GM18909 (cell line): Measurements from ENCODE around the gene ARID1A.

Source experiments
- ATAC-seq: cut with Tn5 transposase; IDR thresholded peaks from one replicate; pipeline ENCODE4 v1.9.1; 2021; ENCODE audit warnings: mild to moderate bottlenecking; ENCODE audit not compliant: unreplicated experiment, poor library complexity

Gene ARID1A

GRCh38 chr1:26752519-26752918, 56.7 kb downstream of the ARID1A start:
- no peak for ATAC-seq

DNA sequence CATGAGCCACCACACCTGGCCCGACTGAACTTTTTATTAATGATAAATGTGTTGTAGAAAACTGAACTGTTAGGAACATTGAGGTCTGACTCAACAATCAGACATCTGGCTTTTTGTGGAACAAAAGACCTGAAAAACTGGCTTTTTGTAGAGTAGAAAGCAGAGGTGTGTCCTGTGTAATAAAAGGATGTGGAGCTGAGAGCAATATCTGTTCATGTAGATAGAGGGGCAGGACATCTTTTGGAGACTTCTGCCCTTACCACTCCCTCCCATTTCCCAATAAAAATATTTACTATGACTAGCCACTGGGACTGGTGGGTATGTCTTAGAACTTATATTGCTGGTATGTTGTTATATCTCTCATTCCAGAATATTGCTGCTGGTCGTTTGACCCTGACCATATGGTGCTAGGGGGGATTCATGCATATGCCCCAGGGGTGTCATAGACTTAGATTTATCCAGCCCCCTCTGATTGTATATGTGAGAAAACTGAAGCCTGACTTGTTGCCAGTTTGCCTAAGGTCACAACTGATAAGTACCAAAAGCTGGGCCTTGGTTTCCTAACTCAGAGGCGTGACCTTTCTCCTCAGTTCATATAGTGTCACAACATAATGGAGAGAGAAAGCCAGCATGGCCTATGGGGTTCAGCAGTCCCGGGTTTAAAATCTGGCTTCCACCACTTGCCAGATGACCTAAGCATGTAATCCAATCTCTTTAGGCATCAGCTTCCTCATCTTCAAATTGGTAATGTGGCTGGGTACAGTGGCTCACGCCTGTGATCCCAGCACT, 58.5 kb downstream of the ARID1A start:
- ATAC-seq, result no peak

GRCh38 chr1:26758358-26758757, 62.5 kb downstream of the ARID1A start:
- no peak for ATAC-seq

DNA sequence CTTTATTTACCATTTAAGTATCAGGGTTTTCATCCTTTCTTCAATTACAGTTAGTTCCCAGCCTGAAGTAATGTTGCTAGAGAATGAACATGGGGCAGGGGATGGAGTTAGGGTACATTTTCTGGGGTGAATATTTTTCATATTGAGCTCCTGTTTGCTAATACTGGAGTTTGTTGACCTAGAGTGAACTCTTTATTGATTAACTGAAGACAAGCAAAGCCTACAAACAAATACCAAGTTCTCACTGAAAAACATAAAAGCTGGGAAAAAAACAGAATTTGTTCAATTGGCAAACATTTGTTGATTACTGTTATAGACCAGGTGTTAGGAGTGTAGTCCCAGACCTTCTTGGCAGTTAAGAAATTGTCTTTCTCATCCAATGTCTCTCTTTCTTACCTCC, 63.7 kb downstream of the ARID1A start:
- no peak for ATAC-seq

GRCh38 chr1:26761217-26761616, 65.4 kb downstream of the ARID1A start:
- ATAC-seq, result no peak

DNA sequence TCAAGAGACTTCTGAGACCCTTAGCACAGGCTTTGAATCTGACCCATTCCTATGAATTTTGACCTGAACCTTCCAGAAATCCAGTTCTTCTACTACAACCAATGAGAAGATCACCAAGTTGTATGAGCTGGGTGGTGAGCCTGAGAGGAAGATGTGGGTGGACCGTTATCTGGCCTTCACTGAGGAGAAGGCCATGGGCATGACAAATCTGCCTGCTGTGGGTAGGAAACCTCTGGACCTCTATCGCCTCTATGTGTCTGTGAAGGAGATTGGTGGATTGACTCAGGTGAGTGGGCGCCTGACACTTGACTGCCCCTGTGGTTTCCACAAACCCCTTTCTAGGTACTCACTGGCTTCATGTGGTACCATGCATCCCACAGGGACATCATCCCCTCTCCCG, 71.9 kb downstream of the ARID1A start:
- no peak for ATAC-seq

GRCh38 chr1:26768755-26769154, 72.9 kb downstream of the ARID1A start:
- ATAC-seq, result no peak

GRCh38 chr1:26771285-26771642, 75.4 kb downstream of the ARID1A start:
- no peak for ATAC-seq

DNA sequence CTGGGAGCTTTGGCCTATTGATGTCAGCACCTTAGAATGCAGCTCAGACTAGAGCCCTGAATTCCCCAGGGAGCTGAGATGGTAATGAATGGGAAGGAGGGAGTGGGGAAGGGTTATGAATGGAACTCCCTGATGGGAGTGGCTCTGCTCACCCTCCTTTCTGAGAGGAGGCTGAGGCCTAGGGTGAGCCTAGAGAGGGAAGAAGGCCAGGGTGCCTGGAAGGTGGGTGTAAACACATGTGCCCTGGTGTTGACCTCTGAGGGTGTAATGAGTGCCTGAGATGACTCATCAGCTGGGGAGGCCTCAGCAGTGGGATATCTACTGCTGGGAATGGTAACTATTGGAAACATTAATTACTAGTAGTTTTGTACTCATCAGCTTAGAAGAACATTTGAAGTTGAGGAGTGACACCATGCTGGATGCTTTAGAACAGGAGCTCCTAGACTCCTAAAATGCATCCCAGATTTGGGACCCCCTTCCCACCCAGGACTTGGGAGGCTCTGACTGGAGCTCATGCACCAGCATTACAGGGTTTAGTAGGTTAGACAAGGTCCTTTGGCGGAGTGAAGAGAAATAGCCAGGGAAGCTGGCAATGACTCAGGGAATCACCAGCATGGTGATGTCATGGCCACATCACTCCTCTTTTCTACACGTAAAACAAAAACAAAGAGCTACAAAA, 76.0 kb downstream of the ARID1A start:
- ATAC-seq, result no peak

DNA sequence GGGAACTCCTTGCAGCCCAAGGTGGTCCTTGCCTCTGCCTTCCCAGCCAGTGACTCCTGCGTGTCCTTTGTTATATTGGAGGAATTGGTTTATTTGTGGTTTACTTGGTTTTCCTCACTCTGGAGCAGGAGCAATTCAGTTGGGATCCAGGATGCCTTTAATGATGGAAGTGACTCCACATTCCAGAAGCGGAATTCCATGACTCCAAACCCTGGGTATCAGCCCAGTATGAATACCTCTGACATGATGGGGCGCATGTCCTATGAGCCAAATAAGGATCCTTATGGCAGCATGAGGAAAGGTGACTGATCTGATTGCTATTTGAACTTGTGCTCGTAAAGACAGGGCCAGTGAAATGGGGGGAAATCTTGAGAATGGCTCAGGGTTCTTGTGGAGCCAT, 76.9 kb downstream of the ARID1A start:
- no peak for ATAC-seq

DNA sequence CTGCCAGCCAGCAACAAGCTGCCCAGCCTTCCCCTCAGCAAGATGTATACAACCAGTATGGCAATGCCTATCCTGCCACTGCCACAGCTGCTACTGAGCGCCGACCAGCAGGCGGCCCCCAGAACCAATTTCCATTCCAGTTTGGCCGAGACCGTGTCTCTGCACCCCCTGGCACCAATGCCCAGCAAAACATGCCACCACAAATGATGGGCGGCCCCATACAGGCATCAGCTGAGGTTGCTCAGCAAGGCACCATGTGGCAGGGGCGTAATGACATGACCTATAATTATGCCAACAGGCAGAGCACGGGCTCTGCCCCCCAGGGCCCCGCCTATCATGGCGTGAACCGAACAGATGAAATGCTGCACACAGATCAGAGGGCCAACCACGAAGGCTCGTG, 78.6 kb downstream of the ARID1A start:
- ATAC-seq, result no peak

GRCh38 chr1:26775666-26776065, 79.9 kb downstream of the ARID1A start:
- ATAC-seq, result no peak

DNA sequence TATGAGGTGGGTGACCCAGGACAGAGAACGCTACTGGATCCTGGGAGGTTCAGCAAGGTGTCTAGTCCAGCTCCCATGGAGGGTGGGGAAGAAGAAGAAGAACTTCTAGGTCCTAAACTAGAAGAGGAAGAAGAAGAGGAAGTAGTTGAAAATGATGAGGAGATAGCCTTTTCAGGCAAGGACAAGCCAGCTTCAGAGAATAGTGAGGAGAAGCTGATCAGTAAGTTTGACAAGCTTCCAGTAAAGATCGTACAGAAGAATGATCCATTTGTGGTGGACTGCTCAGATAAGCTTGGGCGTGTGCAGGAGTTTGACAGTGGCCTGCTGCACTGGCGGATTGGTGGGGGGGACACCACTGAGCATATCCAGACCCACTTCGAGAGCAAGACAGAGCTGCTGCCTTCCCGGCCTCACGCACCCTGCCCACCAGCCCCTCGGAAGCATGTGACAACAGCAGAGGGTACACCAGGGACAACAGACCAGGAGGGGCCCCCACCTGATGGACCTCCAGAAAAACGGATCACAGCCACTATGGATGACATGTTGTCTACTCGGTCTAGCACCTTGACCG, 83.4 kb downstream of the ARID1A start:
- ATAC-seq, result no peak

DNA sequence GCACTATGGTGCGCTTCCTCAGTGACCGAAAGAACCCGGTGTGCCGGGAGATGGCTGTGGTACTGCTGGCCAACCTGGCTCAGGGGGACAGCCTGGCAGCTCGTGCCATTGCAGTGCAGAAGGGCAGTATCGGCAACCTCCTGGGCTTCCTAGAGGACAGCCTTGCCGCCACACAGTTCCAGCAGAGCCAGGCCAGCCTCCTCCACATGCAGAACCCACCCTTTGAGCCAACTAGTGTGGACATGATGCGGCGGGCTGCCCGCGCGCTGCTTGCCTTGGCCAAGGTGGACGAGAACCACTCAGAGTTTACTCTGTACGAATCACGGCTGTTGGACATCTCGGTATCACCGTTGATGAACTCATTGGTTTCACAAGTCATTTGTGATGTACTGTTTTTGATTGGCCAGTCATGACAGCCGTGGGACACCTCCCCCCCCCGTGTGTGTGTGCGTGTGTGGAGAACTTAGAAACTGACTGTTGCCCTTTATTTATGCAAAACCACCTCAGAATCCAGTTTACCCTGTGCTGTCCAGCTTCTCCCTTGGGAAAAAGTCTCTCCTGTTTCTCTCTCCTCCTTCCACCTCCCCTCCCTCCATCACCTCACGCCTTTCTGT, 84.6 kb downstream of the ARID1A start:
- ATAC-seq, result no peak

DNA sequence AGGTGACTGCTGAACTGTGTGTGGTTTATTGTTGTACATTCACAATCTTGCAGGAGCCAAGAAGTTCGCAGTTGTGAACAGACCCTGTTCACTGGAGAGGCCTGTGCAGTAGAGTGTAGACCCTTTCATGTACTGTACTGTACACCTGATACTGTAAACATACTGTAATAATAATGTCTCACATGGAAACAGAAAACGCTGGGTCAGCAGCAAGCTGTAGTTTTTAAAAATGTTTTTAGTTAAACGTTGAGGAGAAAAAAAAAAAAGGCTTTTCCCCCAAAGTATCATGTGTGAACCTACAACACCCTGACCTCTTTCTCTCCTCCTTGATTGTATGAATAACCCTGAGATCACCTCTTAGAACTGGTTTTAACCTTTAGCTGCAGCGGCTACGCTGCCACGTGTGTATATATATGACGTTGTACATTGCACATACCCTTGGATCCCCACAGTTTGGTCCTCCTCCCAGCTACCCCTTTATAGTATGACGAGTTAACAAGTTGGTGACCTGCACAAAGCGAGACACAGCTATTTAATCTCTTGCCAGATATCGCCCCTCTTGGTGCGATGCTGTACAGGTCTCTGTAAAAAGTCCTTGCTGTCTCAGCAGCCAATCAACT, 85.5 kb downstream of the ARID1A start:
- ATAC-seq, result no peak

DNA sequence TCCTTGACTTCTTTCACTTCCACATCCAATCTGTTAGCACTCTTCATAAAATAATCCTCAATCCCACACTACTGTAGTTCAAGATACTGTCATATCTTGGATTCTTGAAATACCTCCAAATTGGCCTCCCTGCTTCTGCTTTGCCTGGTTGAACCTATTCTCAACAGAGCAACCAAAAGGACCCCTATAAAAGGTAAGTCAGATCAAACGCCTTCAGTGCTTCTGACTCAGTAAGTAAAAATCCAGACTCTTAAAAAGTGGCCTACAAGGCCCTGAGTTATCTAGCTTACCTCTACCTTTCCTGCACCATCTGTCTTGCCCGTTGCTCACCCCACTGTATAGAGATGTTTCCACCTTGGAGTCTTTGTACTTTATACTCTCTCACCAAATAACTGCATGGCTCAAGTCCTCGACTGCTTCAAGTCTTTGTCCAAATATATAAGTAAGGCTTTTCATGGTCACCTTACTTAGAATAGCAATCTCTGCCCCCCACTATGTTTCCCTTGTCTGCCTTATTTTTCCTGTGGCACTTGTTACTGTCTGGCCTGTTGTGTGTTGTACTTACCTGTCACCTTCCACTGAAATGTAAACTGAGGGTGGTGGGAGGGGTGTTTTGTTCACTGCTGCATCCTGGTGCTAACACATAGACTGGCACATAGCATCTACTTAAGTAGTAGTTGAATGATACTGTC, 86.9 kb downstream of the ARID1A start:
- ATAC-seq, result no peak

DNA sequence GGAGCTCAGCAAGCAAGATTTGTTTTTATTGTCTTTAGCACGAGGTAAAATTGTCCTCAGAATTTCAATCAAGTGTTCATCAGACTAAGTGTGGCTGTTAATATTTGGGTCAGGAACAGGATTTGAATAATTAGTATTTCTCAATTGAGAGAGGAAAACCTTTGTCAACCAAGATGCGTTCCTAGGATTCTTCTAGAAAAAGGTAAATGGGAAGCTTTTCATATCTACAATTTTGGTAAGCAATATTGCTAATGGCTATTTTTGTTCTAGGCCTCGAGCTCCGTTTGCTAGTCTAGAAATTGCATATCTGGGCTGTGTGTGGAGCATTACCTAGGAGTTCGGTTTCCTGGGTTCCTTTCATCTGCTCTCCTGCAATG, 87.8 kb downstream of the ARID1A start:
- no peak for ATAC-seq

DNA sequence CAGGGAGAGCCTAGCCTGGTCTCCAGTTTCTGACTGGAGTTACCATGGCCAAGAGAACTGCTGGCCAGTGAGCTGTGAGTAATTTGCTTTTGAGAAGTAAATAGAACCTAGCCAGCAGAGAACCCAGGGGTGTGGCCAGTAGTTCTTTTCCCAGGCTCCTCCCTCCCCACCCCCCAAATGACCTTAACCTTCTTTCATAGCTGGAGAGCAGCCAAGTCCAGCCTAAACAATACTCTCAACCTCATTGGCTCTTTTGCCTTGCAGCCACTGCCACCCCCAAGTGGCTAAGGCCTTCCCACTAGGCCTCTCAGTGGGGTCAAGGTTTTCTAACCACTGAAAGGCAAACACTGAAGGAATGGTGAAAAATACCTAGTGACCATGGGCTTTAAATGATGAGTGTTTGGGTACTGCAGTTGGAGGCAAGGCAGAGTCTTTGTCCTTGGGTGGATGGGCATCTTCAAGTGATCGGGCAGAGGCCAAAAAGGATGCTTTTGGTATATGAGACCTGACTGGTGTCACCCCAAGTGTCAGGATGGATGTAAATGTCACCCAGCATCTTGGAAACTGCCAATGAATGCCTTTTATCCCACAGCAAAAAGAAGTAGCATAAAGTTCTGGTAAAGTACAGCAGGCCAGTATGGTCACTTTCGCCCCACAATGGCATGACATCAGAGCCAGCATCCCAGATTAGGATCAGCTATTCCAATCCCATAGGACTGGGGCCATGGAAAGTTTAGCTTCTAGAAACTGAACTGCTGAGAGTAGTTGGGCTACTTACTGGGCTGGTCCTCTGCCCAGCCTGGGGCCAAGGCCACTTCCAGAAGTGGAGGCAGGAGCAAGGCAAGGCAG, 88.4 kb downstream of the ARID1A start:
- no peak for ATAC-seq

- no peak for ATAC-seq
Measured at GRCh38 chr1:26784886-26785285, 89.1 kb downstream of the ARID1A start.
